Stimulated activated CD8-positive, alpha-beta memory T cell treated with anti-CD3 and anti-CD28 coated beads, Interleukin-4, amount 100 ng/mL, for 24 hours (primary cell): Measurements from ENCODE around the gene DGKA.
"Not testable (repeated sequence)": the region's sequence is repeated elsewhere in the genome, so short reads cannot be mapped to it uniquely, and the experiment has no call there.

Source experiments
- DNase-seq: peaks from one replicate; pipeline ENCODE4 v3.0.0-alpha.2; 2020; ENCODE audit warnings: low read depth

DGKA gene

GRCh38 chr12:55999522-55999921 lies 68.6 kb downstream of the DGKA start:
- DNase-seq: not testable (repeated sequence)

- not testable (repeated sequence) for DNase-seq
Measured at GRCh38 chr12:55999999-56000540, 69.1 kb downstream of the DGKA start.

GRCh38 chr12:56001487-56002100 lies 70.6 kb downstream of the DGKA start:
- DNase-seq: no peak

- DNase-seq: not testable (repeated sequence)
Measured at GRCh38 chr12:56003376-56003775, 72.4 kb downstream of the DGKA start.
